GM12891 (cell line): Measurements from ENCODE around the gene RBM22.
A peak's percentile ranks its signal among the peaks of the same experiment; 100 is the strongest.

ENCODE experiments used
- PAX5 ChIP-seq: IDR thresholded peaks from 2 replicates; pipeline ENCODE4 v1.6.1; 2011; ENCODE audit warnings: low read length, moderate library complexity, mild to moderate bottlenecking; ENCODE audit not compliant: insufficient read depth, severe bottlenecking
- POLR2A ChIP-seq: IDR thresholded peaks from 2 replicates; pipeline ENCODE4 v1.6.1; 2011; ENCODE audit warnings: low read depth, low read length, control low read depth
- POLR2AphosphoS5 ChIP-seq: IDR thresholded peaks from 2 replicates; pipeline ENCODE4 v1.6.1; 2011; ENCODE audit warnings: low read depth, low read length, control low read depth
- POU2F2 ChIP-seq: IDR thresholded peaks from 2 replicates; pipeline ENCODE4 v1.6.1; 2011; ENCODE audit warnings: low read depth, mild to moderate bottlenecking, control low read depth, low read length, moderate library complexity
- SPI1 ChIP-seq: IDR thresholded peaks from 2 replicates; pipeline ENCODE4 v1.6.1; 2011; ENCODE audit warnings: low read depth, low read length, control low read depth
- TAF1 ChIP-seq: IDR thresholded peaks from 2 replicates; pipeline ENCODE4 v1.6.1; 2011; ENCODE audit warnings: low read depth, low read length, control low read depth

- TF ChIP-seq POLR2A: no peak
- no peak for TF ChIP-seq PAX5
- no peak for TF ChIP-seq POLR2AphosphoS5
- TF ChIP-seq SPI1: no peak
- no peak for TF ChIP-seq TAF1
- 0 out of 2 replicates have a peak, but pooled peaks have one; percentile 11 for TF ChIP-seq POU2F2
These were observed 44.4 kb downstream of the RBM22 start for GRCh38 chr5:150656191-150657132.
